ENCODE measurements around the gene AXL.

AXL gene

DNA sequence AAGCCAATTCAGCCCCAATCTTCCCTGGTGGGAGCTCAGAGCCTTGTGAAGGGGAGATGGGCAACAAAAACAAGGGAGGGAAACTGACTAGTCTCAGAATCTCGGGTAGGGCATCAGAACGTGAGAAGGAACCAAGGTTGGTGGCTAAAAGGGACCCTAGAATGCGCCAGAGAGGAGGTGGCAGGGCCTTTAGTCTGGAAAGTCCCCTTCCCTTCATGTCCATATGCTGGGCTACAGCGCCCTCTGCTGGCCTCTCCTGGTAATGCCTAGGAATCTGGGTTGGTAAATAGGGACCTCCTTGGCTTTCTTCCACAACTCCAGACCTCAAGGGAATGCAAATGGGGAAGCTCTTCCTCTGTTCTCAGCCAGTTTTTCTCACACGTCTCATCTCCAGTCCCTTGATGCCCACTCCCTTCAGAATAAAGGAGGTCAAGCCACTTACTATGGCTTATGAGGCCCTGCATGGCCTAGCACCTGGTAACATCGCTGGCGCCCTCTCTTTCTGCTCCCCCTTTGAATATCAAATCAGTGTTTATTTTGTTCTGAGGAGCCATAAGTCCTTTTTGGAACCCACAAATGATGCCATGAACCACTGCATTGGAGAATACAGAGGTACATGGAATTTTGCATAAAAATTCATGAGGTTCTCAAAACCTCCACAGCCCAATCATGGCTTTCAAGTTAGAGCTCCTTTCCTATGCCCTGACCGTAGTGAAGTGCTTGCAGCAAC is 89.6 kb downstream of the AXL start:
- DNase-seq (ENCODE audit: low spot score), result peak; percentile 91

GRCh38 chr19:41309180-41310032 is 90.4 kb downstream of the AXL start:
- no peak for DNase-seq (ENCODE audit: low spot score)

- DNase-seq (ENCODE audit: low spot score), result peak; percentile 91
Measured at GRCh38 chr19:41310033-41310831, 91.2 kb downstream of the AXL start, which contains the start of gene CCDC97. TSS of gene CCDC97 (plus strand) at chr19:41310172. CDS start at chr19:41310311, 139 bp downstream.

GRCh38 chr19:41311072-41311471 is 92.0 kb downstream of the AXL start:
- DNase-seq (ENCODE audit: low spot score), result no peak
